Activated naive CD8-positive, alpha-beta T cell treated with anti-CD3 and anti-CD28 coated beads, Interleukin-2, amount 50 U/mL, for 24 hours (primary cell): Measurements from ENCODE around the gene DNAJB12.

ENCODE experiments used
- ATAC-seq: fragments of 150-1000 bp; cut with Tn5 transposase; one replicate; pipeline ENCODE4 v1.10.0; 2021
- DNase-seq: peaks from one replicate; pipeline ENCODE4 v3.0.0; 2021
- H3K27ac Mint-ChIP-seq: one replicate; pipeline ENCODE4 v1.8.0; 2021; ENCODE audit warnings: mild to moderate bottlenecking, mixed read lengths
- H3K27me3 Mint-ChIP-seq: one replicate; pipeline ENCODE4 v1.8.0; 2021; ENCODE audit warnings: mixed read lengths
- H3K36me3 Mint-ChIP-seq: one replicate; pipeline ENCODE4 v1.8.0; 2021; ENCODE audit warnings: low read depth, mixed read lengths
- H3K4me1 Mint-ChIP-seq: one replicate; pipeline ENCODE4 v1.8.0; 2021; ENCODE audit warnings: mixed read lengths
- H3K4me3 Mint-ChIP-seq: one replicate; pipeline ENCODE4 v1.8.0; 2021; ENCODE audit warnings: mild to moderate bottlenecking, moderate library complexity, mixed read lengths
- H3K9me3 Mint-ChIP-seq: one replicate; pipeline ENCODE4 v1.8.0; 2021; ENCODE audit warnings: mixed read lengths

DNAJB12 gene

DNA sequence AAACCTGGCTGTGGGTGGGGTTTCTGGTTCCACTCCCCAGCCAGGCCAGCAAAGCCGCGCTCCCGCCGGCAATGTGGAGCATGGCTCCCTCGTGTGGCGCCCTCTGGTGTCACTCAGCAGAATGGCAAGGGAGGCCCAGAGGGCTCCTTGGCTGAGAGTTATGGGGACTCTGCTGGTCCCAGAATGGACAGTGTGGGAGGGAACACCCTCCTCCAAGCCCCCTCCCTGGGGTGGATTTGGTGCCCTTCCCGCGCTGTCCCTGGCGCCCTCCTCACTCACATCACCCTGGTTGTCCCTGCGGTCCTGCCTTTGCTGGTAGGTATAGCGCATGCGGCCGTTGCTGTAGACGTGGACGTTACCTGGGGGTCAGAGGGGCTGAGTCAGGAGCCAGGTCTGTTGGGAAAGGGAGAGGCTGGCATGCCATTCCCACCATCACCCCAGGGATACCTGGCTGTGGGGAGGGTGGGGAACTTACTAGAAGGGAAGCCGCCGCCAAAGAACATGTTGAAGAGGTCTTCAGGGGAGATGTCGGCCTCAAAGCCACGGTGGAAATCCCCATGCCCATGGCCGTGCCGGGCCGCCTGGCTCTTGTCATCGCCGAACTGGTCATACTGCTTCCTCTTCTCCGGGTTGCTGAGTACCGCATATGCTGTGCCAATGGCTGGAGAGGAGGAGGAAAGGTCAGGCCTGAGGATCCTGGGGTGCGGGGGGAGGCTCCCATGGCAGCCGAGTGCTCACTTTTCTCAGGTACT, 14.0 kb downstream of the DNAJB12 start:
- Mint-ChIP-seq H3K4me3 (no peak overlapping the region), H3K27me3 (no peaks in the 10 kb centered on the region), H3K27ac (peak overlapping the region; percentile 52), H3K9me3 (no peaks in the 10 kb centered on the region), H3K4me1 (peaks cover 47% of the 10 kb centered on the region), H3K36me3 (peaks cover 28% of the 10 kb centered on the region)
- ATAC-seq, result peak; percentile 15
- peak; percentile 88 for DNase-seq

DNA sequence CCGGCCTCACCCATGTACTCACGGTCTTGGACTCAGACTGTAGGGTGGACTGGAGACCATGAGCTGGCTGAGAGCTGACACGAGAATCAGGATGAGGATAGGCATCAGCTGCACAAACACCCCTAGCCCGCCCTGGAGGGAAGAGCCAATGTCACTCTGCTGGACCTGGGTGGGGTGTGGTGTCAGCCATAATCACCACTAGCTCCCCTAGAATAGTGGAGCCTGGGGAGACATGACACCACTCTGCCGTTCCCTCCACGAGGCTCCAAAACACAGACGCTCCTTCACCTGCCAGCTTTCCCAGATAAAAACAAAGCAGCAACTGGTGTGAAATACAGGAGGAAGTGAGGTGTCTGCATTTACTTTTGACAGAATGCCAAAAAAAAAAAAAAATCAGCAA, 16.5 kb downstream of the DNAJB12 start:
- ATAC-seq (no peak), DNase-seq (no peak)
- H3K27ac Mint-ChIP-seq, result peak overlapping the region; percentile 32

DNA sequence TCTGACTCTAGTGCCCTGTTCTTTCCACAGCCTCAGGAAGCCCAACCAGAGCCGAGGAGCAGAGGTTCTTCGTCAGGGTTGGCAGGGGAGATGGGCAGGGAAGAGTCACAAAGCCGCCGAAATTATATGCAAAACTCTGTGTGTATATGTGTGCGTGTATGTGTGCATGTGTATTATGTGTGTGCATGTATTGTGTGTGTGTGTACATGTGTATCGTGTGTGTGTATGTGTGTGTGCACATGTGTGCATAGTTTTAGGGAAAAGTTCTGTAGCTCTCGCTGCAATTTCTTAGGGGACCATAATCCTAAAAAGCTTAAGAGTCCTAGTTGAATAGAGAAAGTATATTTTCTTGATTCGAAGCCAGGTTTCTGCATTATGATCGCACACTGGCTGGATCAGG, 17.0 kb downstream of the DNAJB12 start:
- Mint-ChIP-seq H3K27ac (peak overlapping the region; percentile 32), H3K36me3 (peaks cover 38% of the 10 kb centered on the region), H3K4me3 (no peak overlapping the region), H3K9me3 (no peaks in the 10 kb centered on the region), H3K27me3 (no peaks in the 10 kb centered on the region), H3K4me1 (peaks cover 60% of the 10 kb centered on the region)
- DNase-seq, result no peak
- ATAC-seq, result no peak

More for the DNA sequence above, 16.5 kb downstream of the DNAJB12 start:
- peaks cover 55% of the 10 kb centered on the region for H3K4me1 Mint-ChIP-seq
- no peaks in the 10 kb centered on the region for H3K27me3 Mint-ChIP-seq
- H3K36me3 Mint-ChIP-seq, result peaks cover 34% of the 10 kb centered on the region
- H3K9me3 Mint-ChIP-seq, result no peaks in the 10 kb centered on the region
- no peak overlapping the region for H3K4me3 Mint-ChIP-seq

DNA sequence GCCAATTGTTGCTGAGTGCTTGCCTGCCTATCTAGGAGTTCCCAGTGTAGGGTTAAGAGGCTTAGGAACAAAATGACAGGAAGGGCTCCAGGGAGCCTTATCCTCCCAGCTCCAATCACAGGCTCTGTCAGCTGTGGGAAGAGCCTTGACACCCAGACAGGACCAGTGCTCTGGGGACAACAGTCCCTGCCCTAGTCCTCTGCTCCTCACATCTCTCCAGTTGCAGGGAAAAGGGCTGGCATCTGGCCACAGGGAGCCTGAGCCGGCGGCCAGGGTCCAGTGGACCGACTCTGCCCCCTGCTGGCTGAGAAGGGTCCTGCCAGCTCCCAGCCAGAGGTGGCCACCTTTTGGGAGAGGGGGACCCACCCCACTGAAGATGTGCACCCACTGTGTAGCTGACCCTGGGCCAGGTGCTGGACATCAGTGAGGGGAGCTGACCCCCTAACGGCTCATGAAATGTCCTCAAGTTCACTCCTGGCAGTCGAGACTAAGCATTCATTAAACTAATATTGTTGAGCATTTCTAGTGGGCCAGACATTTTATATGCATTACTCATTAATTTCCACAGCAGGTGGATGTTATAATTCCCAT, 17.6 kb downstream of the DNAJB12 start:
- DNase-seq (peak; percentile 82), ATAC-seq (no peak)
- no peaks in the 10 kb centered on the region for H3K9me3 Mint-ChIP-seq
- H3K36me3 Mint-ChIP-seq, result peaks cover 38% of the 10 kb centered on the region
- H3K4me1 Mint-ChIP-seq, result peaks cover 66% of the 10 kb centered on the region
- H3K27me3 Mint-ChIP-seq, result no peaks in the 10 kb centered on the region
- peak overlapping the region; percentile 64 for H3K27ac Mint-ChIP-seq
- H3K4me3 Mint-ChIP-seq, result no peak overlapping the region

DNA sequence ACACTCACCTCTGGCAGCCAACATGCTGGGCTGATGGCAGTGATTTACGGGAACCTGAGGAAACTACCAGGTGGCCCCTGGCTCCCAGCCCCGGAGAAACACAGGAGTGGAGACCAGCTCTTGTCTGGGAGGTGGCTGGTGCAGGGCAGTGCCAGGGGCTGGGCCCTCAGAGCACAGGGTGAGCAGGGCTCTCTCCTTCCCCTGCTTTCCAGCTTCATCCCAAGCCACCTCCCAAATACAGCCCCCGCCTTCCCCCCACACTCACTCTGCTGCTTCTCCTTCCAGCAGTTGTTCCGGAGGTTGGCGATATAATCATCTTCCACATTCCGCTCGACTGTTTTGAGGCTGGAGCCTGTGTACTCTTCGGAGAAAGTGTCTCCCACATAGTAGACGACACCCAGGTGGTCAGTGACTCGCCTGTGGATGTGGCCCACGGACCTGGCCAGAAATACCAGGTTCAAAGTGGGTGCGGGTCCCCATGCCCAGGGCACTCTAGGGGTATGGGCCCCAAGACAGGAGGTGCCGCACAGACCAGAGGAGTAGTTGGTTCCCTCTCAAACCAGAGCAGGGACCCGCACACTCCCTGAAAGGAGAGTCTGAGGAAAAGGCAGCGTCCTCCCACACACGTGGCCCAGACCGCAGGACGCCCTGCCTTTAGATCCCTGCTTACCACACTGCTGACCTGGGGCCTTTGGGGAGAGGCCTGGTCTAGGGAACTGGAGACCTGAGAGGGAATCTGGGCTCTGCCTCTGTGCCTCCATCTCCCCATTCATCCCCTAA, 18.3 kb downstream of the DNAJB12 start:
- Mint-ChIP-seq H3K4me3 (peak overlapping the region; percentile 73), H3K4me1 (peaks cover 71% of the 10 kb centered on the region), H3K27ac (peak overlapping the region; percentile 91), H3K36me3 (peaks cover 35% of the 10 kb centered on the region), H3K27me3 (no peaks in the 10 kb centered on the region), H3K9me3 (no peaks in the 10 kb centered on the region)
- no peak for DNase-seq
- ATAC-seq, result no peak

DNA sequence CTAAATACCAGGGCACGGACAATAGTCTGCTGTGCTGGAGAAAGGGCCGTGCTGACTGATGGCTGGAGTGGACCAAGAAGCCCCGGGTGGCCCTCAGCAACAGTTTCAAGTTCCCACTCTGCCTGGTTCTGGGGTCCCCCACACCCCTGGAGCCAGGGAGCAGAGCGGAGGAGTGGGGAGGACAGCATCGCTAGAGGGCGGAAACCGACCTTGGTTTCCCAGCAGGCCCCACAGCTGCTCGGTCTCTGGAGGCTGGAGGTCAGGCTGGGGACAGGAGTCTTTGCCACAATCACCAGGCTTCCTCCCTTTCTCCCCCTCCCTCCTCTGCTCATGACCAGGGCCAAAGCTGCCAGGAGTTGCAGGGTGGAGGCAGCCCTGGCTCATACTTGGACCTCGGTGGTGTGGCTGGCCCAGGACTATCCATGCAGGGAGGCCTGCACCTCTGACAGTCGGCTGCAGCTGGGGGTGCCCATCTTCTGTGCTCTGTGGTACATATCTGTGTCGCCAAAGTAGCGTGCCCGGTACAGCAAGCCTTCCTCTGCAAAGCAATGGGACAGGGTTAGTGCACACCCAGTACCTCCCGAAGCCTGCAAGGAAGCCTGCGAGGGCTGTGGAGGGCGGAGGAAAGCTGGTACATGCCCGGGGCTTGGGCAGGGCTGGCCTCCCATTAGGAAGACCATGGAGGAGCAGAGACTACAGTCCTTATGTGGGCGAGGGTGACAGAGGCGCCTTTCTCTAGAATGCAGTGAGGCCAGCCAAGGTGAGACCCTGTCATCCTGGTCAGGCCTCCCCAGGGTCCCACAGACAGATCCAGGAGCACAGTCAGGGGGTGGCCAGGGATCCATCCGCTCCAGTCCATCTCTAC, 19.1 kb downstream of the DNAJB12 start:
- DNase-seq, result no peak
- peak overlapping the region; percentile 91 for H3K27ac Mint-ChIP-seq
- peaks cover 74% of the 10 kb centered on the region for H3K4me1 Mint-ChIP-seq
- no peaks in the 10 kb centered on the region for H3K27me3 Mint-ChIP-seq
- ATAC-seq, result peak; percentile 12
- peaks cover 30% of the 10 kb centered on the region for H3K36me3 Mint-ChIP-seq
- peak overlapping the region; percentile 73 for H3K4me3 Mint-ChIP-seq
- no peaks in the 10 kb centered on the region for H3K9me3 Mint-ChIP-seq

DNA sequence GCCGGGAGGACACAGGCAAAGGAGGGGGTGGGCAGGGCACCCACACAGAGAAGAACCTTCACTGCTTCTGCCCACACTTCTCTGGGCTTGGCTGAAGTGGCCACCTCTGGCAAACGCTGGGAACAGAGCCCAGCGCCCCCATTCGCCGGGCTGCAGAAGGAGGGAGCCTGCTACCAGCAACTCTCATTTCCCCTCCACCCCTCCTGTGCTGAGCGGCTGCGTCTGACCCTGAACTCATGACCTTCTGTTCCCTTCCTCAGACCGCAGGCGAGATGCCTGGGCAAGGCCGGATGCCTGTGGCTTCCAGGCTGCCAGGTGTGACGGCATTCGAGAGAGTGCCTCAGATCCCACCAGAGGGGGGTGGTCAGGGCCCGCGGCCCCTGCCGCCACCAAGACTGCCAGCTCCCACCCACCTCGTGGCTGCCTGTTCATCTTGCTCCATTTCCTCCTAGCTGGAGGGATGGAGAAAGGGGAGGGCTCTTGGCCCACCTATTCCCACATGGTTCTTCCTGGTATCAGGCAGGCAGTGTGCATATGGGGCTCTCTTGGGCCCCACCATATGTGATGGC, 19.8 kb downstream of the DNAJB12 start:
- Mint-ChIP-seq H3K4me1 (peaks cover 75% of the 10 kb centered on the region), H3K27me3 (no peaks in the 10 kb centered on the region), H3K4me3 (peak overlapping the region; percentile 73), H3K9me3 (no peaks in the 10 kb centered on the region), H3K27ac (peak overlapping the region; percentile 91), H3K36me3 (peaks cover 28% of the 10 kb centered on the region)
- DNase-seq, result peak; percentile 91
- peak; percentile 75 for ATAC-seq

DNA sequence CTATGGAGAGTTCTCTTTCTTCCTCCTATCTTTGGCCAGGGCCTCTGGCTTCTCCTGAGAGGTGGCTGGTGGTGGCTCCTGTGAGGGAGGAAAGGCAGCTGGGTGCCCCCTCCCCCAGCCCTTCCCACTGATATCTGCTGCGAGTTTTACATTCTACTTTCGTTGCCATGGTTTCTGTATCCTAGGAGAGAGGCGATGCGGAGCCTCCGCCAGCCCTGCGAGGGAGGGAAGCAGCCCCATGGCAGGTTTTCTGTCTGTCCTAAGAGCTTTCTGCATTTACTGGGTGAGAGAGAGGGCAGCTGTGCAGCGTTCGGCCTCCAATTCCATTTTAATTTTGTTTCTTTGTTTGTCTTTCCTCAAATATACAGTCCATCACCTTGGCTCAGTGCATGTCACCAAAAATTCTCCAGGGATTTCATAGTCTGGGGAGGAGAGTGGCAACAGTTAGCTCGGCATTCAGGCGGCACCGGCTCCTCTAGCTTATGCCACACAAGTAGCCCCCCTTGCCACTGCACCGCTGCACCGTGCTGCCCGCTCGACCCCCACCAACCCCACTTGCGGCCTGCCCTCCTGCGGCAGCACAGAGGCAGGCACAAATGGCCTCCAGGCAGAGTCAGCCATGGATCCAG, 20.4 kb downstream of the DNAJB12 start:
- Mint-ChIP-seq H3K4me3 (peak overlapping the region; percentile 73), H3K27me3 (no peaks in the 10 kb centered on the region), H3K36me3 (peaks cover 26% of the 10 kb centered on the region), H3K9me3 (no peaks in the 10 kb centered on the region), H3K27ac (peak overlapping the region; percentile 91), H3K4me1 (peaks cover 79% of the 10 kb centered on the region)
- DNase-seq (peak; percentile 32), ATAC-seq (no peak)

DNA sequence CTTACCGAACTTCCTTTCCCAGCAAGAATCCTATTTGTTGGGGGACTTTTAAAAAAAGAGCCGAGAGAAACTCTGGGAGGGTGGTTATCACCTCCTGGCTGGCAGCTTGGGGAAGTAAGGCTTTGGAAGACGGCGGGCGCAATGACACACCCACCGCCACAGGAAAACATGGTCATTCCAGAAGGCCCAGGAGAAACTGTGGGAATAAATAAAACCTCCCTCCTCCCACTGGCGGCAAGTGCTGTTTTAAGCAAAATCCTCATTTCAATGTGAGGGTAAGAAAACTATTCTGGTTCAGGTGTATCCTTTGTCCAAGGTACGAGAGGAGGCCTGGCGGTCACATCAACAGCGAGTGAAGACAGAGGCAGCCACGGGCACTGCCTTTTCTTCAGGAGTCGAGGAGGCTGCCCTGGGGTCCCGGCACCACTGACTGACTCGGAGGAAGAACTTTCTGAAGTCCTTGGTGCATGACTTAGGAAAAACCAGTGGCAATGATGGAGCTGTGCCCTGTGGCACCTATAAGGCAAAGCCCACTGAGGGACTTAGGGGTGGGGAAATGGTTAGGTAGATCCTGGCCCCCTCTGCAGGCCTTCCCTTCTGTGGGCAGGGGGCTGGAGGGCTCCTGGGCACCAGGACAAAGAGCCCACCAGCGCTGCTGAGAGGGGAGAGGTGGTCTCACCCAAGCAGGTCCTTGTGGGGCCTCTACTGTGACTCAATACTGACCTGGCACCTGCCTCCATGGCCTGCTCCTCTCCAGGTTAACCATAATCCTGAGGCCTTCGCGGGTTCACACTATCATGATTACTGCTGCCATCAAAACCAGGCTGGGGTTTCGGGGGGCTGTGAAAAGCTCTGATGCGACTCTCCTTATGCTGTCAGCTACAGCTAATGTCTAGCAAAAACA, 21.4 kb downstream of the DNAJB12 start:
- H3K9me3 Mint-ChIP-seq, result no peaks in the 10 kb centered on the region
- peak overlapping the region; percentile 73 for H3K4me3 Mint-ChIP-seq
- H3K27ac Mint-ChIP-seq, result peak overlapping the region; percentile 91
- peak; percentile 1 for ATAC-seq
- DNase-seq, result no peak
- H3K36me3 Mint-ChIP-seq, result peaks cover 26% of the 10 kb centered on the region
- peaks cover 87% of the 10 kb centered on the region for H3K4me1 Mint-ChIP-seq
- H3K27me3 Mint-ChIP-seq, result no peaks in the 10 kb centered on the region

DNA sequence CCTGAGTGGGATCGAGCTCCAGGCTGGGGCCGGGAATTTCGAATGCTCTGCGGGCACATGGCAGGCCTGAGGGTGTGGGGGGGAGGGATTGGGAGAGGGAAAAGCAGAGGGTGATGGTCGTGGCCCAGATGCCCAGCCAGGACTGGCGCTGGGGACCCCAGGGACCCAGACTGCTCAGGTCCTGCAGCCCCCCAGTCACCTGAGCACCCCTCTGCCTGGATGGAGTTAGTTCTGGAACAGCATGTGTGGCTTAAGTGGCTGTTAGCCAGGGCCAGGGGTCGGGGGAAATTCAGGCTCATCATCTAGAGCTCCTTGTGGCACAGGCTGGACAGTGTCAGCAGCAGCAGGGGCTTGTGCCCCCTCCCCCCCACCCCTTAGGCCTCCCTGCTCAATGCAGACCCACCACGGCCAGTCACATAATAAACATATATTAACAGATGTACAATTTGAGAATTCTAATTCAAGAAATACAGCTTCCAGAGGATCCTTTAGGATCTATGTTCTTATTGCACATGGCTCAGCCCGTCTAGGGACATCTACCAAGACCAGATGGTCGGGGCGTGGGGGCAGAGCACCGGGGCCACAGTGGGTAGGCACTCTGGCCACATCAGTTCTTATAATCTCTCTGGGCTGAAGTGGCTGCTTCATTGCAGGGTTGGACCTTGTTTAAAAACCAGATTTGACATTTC, 22.2 kb downstream of the DNAJB12 start:
- Mint-ChIP-seq H3K36me3 (peaks cover 21% of the 10 kb centered on the region), H3K4me1 (peaks cover 95% of the 10 kb centered on the region), H3K4me3 (peak overlapping the region; percentile 50), H3K9me3 (no peaks in the 10 kb centered on the region), H3K27ac (peak overlapping the region; percentile 91), H3K27me3 (no peaks in the 10 kb centered on the region)
- ATAC-seq (no peak), DNase-seq (no peak)

DNA sequence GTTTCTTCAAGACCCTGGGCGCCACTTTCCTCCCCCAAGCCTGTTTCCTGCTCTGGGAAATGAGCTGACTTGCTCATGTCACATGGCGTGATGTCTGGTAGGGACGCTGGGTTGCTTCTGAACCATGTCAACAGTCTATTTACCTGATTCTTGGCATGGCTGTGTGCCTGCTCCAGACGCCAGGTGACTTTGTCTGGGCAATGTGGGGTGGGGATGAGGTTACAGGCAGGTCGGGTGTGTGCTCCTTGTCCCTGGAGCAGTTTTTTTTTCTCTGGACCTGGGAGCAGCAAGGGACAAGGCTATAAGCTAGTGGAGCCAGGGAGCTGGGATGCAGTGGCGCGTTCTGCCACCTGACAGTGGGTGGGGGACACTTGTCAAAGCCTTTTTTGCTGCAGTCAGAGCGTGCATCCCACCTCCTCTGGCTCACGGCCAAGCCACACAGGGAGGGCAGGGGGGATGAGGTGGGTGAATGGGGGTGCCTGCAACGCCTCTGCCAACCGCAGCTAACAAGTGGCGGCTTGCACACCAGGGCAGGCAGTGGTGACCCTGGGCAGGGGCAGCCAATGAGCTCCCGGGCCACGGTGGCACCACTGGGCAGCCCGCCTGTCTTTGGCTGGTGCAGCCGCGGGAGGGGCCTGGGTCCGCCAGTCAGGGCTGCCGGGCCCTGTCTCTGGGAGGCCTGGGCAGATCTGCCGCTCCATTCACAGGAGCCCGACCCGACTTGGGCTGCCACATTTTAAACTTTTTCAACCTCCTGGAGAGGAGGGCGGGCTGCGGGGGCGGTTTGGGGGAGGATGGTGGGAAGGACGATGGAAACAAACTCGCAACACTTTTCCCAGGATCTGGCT, 22.9 kb downstream of the DNAJB12 start:
- peak; percentile 94 for DNase-seq
- H3K36me3 Mint-ChIP-seq, result peaks cover 21% of the 10 kb centered on the region
- H3K4me3 Mint-ChIP-seq, result peak overlapping the region; percentile 50
- no peaks in the 10 kb centered on the region for H3K9me3 Mint-ChIP-seq
- H3K27ac Mint-ChIP-seq, result peak overlapping the region; percentile 91
- ATAC-seq, result peak; percentile 72
- H3K27me3 Mint-ChIP-seq, result no peaks in the 10 kb centered on the region
- H3K4me1 Mint-ChIP-seq, result peaks cover 94% of the 10 kb centered on the region

DNA sequence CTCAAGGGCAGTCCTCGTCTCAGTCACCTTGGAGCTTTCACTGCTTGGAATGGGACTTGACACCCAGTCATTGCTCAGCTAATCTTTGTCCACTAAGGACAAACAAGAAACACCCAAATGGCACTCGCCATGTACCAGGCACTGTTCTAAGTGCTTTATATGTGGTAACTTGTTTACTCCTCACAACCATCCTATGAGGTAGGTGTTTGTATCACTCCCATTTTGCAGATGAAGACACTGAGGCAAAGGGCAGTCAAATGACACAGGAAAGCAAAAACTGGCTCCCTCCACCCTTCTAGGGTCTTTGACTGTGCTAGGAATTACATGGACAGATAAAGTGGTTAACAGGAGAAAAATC, 24.7 kb downstream of the DNAJB12 start:
- H3K4me3 Mint-ChIP-seq, result peak overlapping the region; percentile 46
- ATAC-seq (no peak), DNase-seq (no peak)
- H3K36me3 Mint-ChIP-seq, result peaks cover 21% of the 10 kb centered on the region
- no peaks in the 10 kb centered on the region for H3K9me3 Mint-ChIP-seq
- H3K27ac Mint-ChIP-seq, result peak overlapping the region; percentile 91
- H3K4me1 Mint-ChIP-seq, result peaks cover 84% of the 10 kb centered on the region
- H3K27me3 Mint-ChIP-seq, result no peaks in the 10 kb centered on the region
